SH-SY5Y (cell line): ENCODE measurements around the gene CA10.

ENCODE experiments used
- GATA2 ChIP-seq: IDR thresholded peaks from 2 replicates; pipeline ENCODE4 v1.6.1; 2011; ENCODE audit warnings: mild to moderate bottlenecking, low read depth, low read length
- GATA3 ChIP-seq: IDR thresholded peaks from 2 replicates; pipeline ENCODE4 v1.6.1; 2011; ENCODE audit warnings: low read depth, mild to moderate bottlenecking, low read length, moderate library complexity

- no peak for TF ChIP-seq GATA2
- no peak for TF ChIP-seq GATA3
Measured at GRCh38 chr17:51701501-51701900, 457.0 kb downstream of the CA10 start.
